GM23338 (cell line): ENCODE data around the gene KREMEN2. TPM values are rescaled to one million over a fixed set of nuclear protein-coding genes. Genes with fewer than 3 reads are reported as not detected.

Experiments
- ATAC-seq: fragments of 200-7000 bp; cut with Tn5 transposase; 3 replicates; pipeline ENCODE4 v1.9.1; 2020
- DNase-seq: peaks from one replicate; pipeline ENCODE4 v3.0.0-alpha.2; 2015; ENCODE audit warnings: low spot score
- H2AFZ ChIP-seq: fragments of 200-600 bp; sonication (generic); 2 replicates; pipeline ENCODE4 v1.8.0; 2016; ENCODE audit warnings: antibody characterized with exemption, mild to moderate bottlenecking, moderate library complexity
- H3F3A ChIP-seq: fragments of 200-600 bp; sonication (generic); replicated peaks from 2 replicates; pipeline ENCODE4 v1.8.0; 2017; ENCODE audit warnings: antibody characterized with exemption, mixed run types, low read depth
- H3K27ac ChIP-seq: fragments of 200-600 bp; sonication (generic); 2 replicates; pipeline ENCODE4 v1.6.1; 2016; ENCODE audit warnings: low read depth
- H3K27me3 ChIP-seq: fragments of 200-600 bp; sonication (generic); 2 replicates; pipeline ENCODE4 v1.8.0; 2016; ENCODE audit warnings: mild to moderate bottlenecking, mixed run types, moderate library complexity; ENCODE audit not compliant: insufficient read depth
- H3K36me3 ChIP-seq: fragments of 200-600 bp; sonication (generic); 2 replicates; pipeline ENCODE4 v1.8.0; 2016; ENCODE audit warnings: mild to moderate bottlenecking; ENCODE audit not compliant: insufficient read depth
- H3K4me1 ChIP-seq: fragments of 200-600 bp; sonication (generic); 2 replicates; pipeline ENCODE4 v1.8.0; 2016; ENCODE audit warnings: mild to moderate bottlenecking, moderate library complexity; ENCODE audit not compliant: insufficient read depth
- H3K4me2 ChIP-seq: fragments of 200-600 bp; sonication (generic); 2 replicates; pipeline ENCODE4 v1.7.1; 2017; ENCODE audit warnings: mixed run types
- H3K4me3 ChIP-seq: fragments of 200-600 bp; sonication (generic); 2 replicates; pipeline ENCODE4 v1.6.1; 2016; ENCODE audit warnings: mixed run types
- H3K79me2 ChIP-seq: fragments of 200-600 bp; sonication (generic); replicated peaks from 2 replicates; pipeline ENCODE4 v1.8.0; 2017; ENCODE audit warnings: mild to moderate bottlenecking; ENCODE audit not compliant: insufficient read depth
- H3K9me2 ChIP-seq: fragments of 200-600 bp; sonication (generic); 2 replicates; pipeline ENCODE4 v1.8.0; 2017; ENCODE audit not compliant: insufficient read depth
- H4K20me1 ChIP-seq: fragments of 200-600 bp; sonication (generic); replicated peaks from 2 replicates; pipeline ENCODE4 v1.8.0; 2017; ENCODE audit warnings: mild to moderate bottlenecking; ENCODE audit not compliant: insufficient read depth
- H3K27ac Mint-ChIP-seq: 2 replicates; pipeline ENCODE4 v1.8.0; 2020; ENCODE audit warnings: inconsistent platforms, mild to moderate bottlenecking, moderate library complexity, mixed read lengths
- H3K27me3 Mint-ChIP-seq: 3 replicates; pipeline ENCODE4 v1.8.0; 2022; ENCODE audit warnings: low read depth, mild to moderate bottlenecking, moderate library complexity, mixed read lengths, inconsistent platforms; ENCODE audit not compliant: insufficient read depth, poor library complexity
- H3K36me3 Mint-ChIP-seq: 3 replicates; pipeline ENCODE4 v1.8.0; 2021; ENCODE audit warnings: low read depth, mild to moderate bottlenecking, inconsistent platforms, moderate library complexity, mixed read lengths
- H3K4me1 Mint-ChIP-seq: 3 replicates; pipeline ENCODE4 v1.8.0; 2020; ENCODE audit warnings: mild to moderate bottlenecking, inconsistent platforms, mixed read lengths
- H3K4me3 Mint-ChIP-seq: 3 replicates; pipeline ENCODE4 v1.8.0; 2021; ENCODE audit warnings: moderate library complexity, mild to moderate bottlenecking, inconsistent platforms, mixed read lengths
- H3K9me3 Mint-ChIP-seq: 3 replicates; pipeline ENCODE4 v1.8.0; 2020; ENCODE audit warnings: moderate library complexity, mild to moderate bottlenecking, inconsistent platforms, mixed read lengths
- CREB1 ChIP-seq: fragments of 250-450 bp; sonication (Bioruptor Pico); IDR thresholded peaks from 2 replicates; pipeline ENCODE4 v1.5.0; 2020; ENCODE audit warnings: low read depth, mild to moderate bottlenecking, moderate library complexity
- EZH2 ChIP-seq: fragments of 200-600 bp; sonication (generic); IDR thresholded peaks from one replicate; pipeline ENCODE4 v1.8.0; 2017; ENCODE audit warnings: antibody characterized with exemption, mild to moderate bottlenecking, low read depth; ENCODE audit not compliant: unreplicated experiment
- EZH2phosphoT487 ChIP-seq: fragments of 200-600 bp; sonication (generic); IDR thresholded peaks from one replicate; pipeline ENCODE4 v1.8.1; 2018; ENCODE audit warnings: antibody characterized with exemption; ENCODE audit not compliant: unreplicated experiment
- JUNB ChIP-seq: IDR thresholded peaks from one replicate; pipeline ENCODE4 v1.6.1; 2016; ENCODE audit warnings: antibody characterized with exemption; ENCODE audit not compliant: unreplicated experiment
- ZNF114 ChIP-seq: fragments of 250-450 bp; sonication (Bioruptor Pico); IDR thresholded peaks from 2 replicates; pipeline ENCODE4 v1.5.0; 2020; ENCODE audit warnings: mild to moderate bottlenecking, moderate library complexity
- ZNF331 ChIP-seq: fragments of 250-450 bp; sonication (Bioruptor Pico); IDR thresholded peaks from 2 replicates; pipeline ENCODE4 v1.5.0; 2020; ENCODE audit warnings: low read depth, mild to moderate bottlenecking, moderate library complexity
- polyA plus RNA-seq: library from polyadenylated mRNA; unstranded; fragments of >200 nt; fragmentation: Nextera tagmentation; extraction: Ambion mirVana; gene quantifications from 2 replicates; pipeline ENCODE4 v1.2.1, GENCODE V29; 2016
- total RNA-seq: library from RNA; depleted of rRNA; stranded (reverse); fragments of >200 nt; shearing (Covaris generic); gene quantifications from 2 replicates; pipeline ENCODE4 v1.2.3, GENCODE V29; 2014
- TF ChIP-seq, protein P1 (sequence below): IDR thresholded peaks from 2 replicates; pipeline ENCODE4 v1.6.1; 2016; ENCODE audit warnings: antibody characterized with exemption

Gene KREMEN2
- total and polyA plus RNA-seq, 2 experiments from 2014 or later = 4.9 to 16.1 TPM

DNA sequence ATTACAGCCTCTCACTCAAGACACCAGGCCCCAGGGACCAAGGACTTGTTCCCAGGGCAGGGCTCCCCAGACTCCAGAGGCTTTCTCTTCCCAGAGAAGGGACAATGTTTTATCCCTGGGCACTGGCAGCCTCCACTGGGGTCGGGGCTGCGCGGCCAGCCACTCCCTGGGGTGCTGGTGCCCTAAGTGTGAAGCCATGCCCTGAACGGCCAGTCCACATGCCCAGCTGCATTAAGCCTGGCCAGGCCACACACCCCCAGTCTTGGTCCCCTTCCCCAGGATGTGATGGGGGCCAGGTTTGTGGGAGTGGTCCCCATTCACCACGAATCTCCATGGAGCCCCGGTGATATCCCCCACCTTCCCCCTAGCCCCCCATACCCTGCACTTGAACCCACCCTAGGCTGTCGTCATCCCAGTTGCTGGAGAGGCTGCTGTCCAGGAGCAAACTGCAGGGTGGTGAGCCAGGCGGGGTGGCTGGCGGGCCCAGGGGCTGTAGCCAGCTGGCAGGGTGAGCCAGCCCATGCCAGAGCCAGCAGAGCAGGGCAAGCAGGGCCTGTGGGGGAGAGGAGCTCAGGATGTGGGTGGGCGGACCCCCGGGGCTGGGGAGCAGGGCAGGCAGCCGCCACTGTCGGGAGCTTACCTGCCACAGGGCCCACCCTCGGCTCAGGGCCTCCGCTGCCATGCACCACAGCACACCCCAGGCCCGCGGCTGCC is 9.7 kb downstream of the KREMEN2 start:
- no peak overlapping the region for H3K27ac ChIP-seq
- H3K4me1 ChIP-seq = no peaks in the 10 kb centered on the region; the same call in 1 of the 2 replicates
- peaks cover 18% of the 10 kb centered on the region for H4K20me1 ChIP-seq
- TF ChIP-seq, protein P1, sequence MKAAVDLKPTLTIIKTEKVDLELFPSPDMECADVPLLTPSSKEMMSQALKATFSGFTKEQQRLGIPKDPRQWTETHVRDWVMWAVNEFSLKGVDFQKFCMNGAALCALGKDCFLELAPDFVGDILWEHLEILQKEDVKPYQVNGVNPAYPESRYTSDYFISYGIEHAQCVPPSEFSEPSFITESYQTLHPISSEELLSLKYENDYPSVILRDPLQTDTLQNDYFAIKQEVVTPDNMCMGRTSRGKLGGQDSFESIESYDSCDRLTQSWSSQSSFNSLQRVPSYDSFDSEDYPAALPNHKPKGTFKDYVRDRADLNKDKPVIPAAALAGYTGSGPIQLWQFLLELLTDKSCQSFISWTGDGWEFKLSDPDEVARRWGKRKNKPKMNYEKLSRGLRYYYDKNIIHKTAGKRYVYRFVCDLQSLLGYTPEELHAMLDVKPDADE = no peak
- TF ChIP-seq JUNB = no peak
- TF ChIP-seq ZNF114 = no peak
- TF ChIP-seq CREB1 = no peak
- Mint-ChIP-seq H3K4me3 (no peak overlapping the region), H3K27me3 (peaks cover 24% of the 10 kb centered on the region), H3K4me1 (peaks cover 15% of the 10 kb centered on the region; the same call in 2 of the 3 replicates), H3K9me3 (no peaks in the 10 kb centered on the region), H3K27ac (no peak overlapping the region), H3K36me3 (peaks cover 37% of the 10 kb centered on the region)
- peaks cover 19% of the 10 kb centered on the region for H3F3A ChIP-seq
- no peaks in the 10 kb centered on the region for H3K27me3 ChIP-seq
- no peaks in the 10 kb centered on the region for H3K9me2 ChIP-seq
- no peak overlapping the region for H3K4me2 ChIP-seq
- DNase-seq (no peak), ATAC-seq (no peak)
- H3K4me3 ChIP-seq = no peak overlapping the region
- H2AFZ ChIP-seq = no peak overlapping the region
- 0 out of 2 replicates have a peak, but pooled peaks cover 3% of the 10 kb centered on the region for H3K36me3 ChIP-seq
- H3K79me2 ChIP-seq = peaks cover 2% of the 10 kb centered on the region; the same call in 1 of the 2 replicates

DNA sequence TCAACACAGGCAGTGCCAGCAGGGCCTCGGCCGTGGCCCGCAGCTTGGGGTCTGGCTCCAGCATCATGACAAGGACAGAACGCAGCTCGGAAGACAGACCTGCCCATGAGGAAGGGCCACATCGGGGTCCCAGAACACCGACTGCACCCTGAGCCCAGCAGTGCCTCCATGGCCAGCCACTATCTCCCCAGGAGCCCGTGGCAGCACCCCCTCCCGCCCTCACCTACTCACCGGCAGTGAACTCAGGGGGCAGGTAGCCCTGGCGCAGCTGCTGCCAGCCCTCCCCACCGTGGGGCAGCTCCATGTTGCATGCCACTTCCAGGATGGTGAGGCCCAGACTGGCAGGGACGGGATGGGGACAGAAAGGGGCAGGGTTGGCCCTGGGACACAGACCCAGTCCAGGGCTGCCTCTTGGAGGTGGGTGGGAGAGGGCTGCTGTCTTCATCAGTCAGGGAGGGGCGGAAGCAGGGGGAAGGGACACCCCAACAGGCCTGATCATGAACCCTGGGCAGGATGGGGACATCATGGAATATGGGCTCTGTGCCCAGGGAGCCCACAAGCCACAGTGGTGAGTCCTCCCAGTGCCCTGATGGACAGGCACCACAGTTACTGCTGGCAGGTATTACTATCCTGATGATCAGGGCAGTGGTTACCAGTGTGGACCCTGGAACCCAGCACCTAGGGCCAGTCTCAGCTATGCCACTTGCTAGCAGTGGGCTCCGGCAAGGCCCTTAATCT is 10.4 kb downstream of the KREMEN2 start:
- H3K79me2 ChIP-seq = peaks cover 9% of the 10 kb centered on the region; the same call in 1 of the 2 replicates
- no peaks in the 10 kb centered on the region for H3K9me2 ChIP-seq
- H3K27me3 ChIP-seq = no peaks in the 10 kb centered on the region
- Mint-ChIP-seq H3K27ac (no peak overlapping the region), H3K9me3 (no peaks in the 10 kb centered on the region), H3K4me1 (peaks cover 15% of the 10 kb centered on the region; the same call in 2 of the 3 replicates), H3K36me3 (peaks cover 37% of the 10 kb centered on the region), H3K4me3 (no peak overlapping the region), H3K27me3 (peaks cover 23% of the 10 kb centered on the region)
- no peak overlapping the region for H3K27ac ChIP-seq
- peaks cover 19% of the 10 kb centered on the region for H3F3A ChIP-seq
- H2AFZ ChIP-seq = no peak overlapping the region
- H3K4me3 ChIP-seq = no peak overlapping the region
- no peaks in the 10 kb centered on the region; the same call in 1 of the 2 replicates for H3K4me1 ChIP-seq
- TF ChIP-seq ZNF331 (CRISPR knock-in tag) (no peak), ZNF114 (no peak), EZH2phosphoT487 (no peak)
- H3K36me3 ChIP-seq = 0 out of 2 replicates have a peak, but pooled peaks cover 3% of the 10 kb centered on the region
- no peak overlapping the region for H3K4me2 ChIP-seq
- DNase-seq (no peak), ATAC-seq (no peak)
- H4K20me1 ChIP-seq = peaks cover 18% of the 10 kb centered on the region

DNA sequence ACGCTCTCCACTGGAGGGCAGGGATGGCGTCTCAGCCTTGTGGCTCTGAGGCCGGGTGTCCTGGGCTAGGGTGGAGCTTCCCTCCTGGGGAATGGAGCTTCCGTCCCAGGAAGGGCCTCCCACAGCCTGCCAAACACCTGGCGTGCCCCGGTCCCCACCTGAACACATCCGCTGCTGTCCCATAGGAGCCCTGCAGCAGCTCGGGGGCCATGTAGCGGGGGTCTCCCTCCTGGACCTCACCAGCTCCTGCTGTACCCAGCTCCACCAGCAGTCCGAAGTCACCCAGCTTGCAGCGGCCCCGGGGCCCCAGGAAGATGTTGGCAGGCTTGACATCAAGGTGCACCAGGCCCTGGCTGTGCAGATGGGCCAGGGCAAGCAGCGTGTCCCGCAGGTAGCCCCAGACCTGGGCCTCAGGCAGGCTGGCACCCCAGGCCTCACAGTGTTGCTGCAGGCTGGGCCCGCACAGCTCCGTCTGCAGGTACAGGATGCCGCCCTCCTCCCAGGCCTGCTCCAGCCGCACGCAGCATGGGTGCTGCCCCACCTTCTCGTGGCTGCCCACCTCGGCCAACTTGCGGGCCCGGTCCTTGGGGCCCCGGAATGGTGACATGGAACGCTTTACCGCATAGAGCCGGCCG is 11.2 kb downstream of the KREMEN2 start:
- H3K9me2 ChIP-seq = no peaks in the 10 kb centered on the region
- peaks cover 18% of the 10 kb centered on the region for H3F3A ChIP-seq
- H3K27me3 Mint-ChIP-seq = peaks cover 24% of the 10 kb centered on the region
- H3K4me3 ChIP-seq = no peak overlapping the region
- no peak overlapping the region for H2AFZ ChIP-seq
- no peak overlapping the region for H3K4me2 ChIP-seq
- peaks cover 14% of the 10 kb centered on the region for H3K79me2 ChIP-seq
- no peak overlapping the region for H3K27ac Mint-ChIP-seq
- no peaks in the 10 kb centered on the region for H3K9me3 Mint-ChIP-seq
- no peaks in the 10 kb centered on the region for H3K27me3 ChIP-seq
- 0 out of 2 replicates have a peak, but pooled peaks cover 3% of the 10 kb centered on the region for H3K36me3 ChIP-seq
- ATAC-seq = no peak
- H3K4me1 Mint-ChIP-seq = peaks cover 15% of the 10 kb centered on the region; the same call in 2 of the 3 replicates
- no peaks in the 10 kb centered on the region; the same call in 1 of the 2 replicates for H3K4me1 ChIP-seq
- peaks cover 37% of the 10 kb centered on the region for H3K36me3 Mint-ChIP-seq
- no peak overlapping the region for H3K27ac ChIP-seq
- DNase-seq = no peak
- H4K20me1 ChIP-seq = peaks cover 17% of the 10 kb centered on the region
- H3K4me3 Mint-ChIP-seq = no peak overlapping the region
- TF ChIP-seq, protein P1 = no peak
- TF ChIP-seq JUNB = no peak
- no peak for TF ChIP-seq EZH2
